GM21825 (cell line): ENCODE data around the gene MPND.
"Not testable (repeated sequence)": the region's sequence is repeated elsewhere in the genome, so short reads cannot be mapped to it uniquely, and the experiment has no call there.

Experiments
- ATAC-seq: cut with Tn5 transposase; IDR thresholded peaks from one replicate; pipeline ENCODE4 v1.9.1; 2021; ENCODE audit warnings: mild to moderate bottlenecking, moderate library complexity; ENCODE audit not compliant: unreplicated experiment

The MPND gene

GRCh38 chr19:4319067-4319718, 24.2 kb upstream of the MPND start:
- ATAC-seq, result no peak

- no peak for ATAC-seq
Observed at GRCh38 chr19:4320419-4320818, 22.9 kb upstream of the MPND start.

- ATAC-seq, result no peak
Observed at GRCh38 chr19:4322942-4323665, 20.3 kb upstream of the MPND start.

- no peak for ATAC-seq
Observed at GRCh38 chr19:4323692-4324091, 19.7 kb upstream of the MPND start.

- no peak for ATAC-seq
Observed at GRCh38 chr19:4324228-4324627, 19.1 kb upstream of the MPND start.

- no peak for ATAC-seq
Observed at GRCh38 chr19:4326215-4326836, 17.0 kb upstream of the MPND start.

- no peak for ATAC-seq
Observed at GRCh38 chr19:4326837-4327251, 16.5 kb upstream of the MPND start.

GRCh38 chr19:4327252-4327876, 16.0 kb upstream of the MPND start:
- no peak for ATAC-seq

- ATAC-seq, result no peak
Observed at GRCh38 chr19:4327877-4328242, 15.5 kb upstream of the MPND start.

- ATAC-seq, result peak; percentile 73
Observed at GRCh38 chr19:4328243-4328990, 14.9 kb upstream of the MPND start.

- not testable (repeated sequence) for ATAC-seq
Observed at GRCh38 chr19:4328991-4329681, 14.2 kb upstream of the MPND start.

GRCh38 chr19:4329858-4330257, 13.5 kb upstream of the MPND start:
- no peak for ATAC-seq

- ATAC-seq, result no peak
Observed at GRCh38 chr19:4334929-4335570, 8.3 kb upstream of the MPND start.

- no peak for ATAC-seq
Observed at GRCh38 chr19:4337906-4338440, 5.4 kb upstream of the MPND start.

- no peak for ATAC-seq
Observed at GRCh38 chr19:4338441-4339355, 4.7 kb upstream of the MPND start, which contains the start of gene STAP2. Gene STAP2, minus strand, starts transcription at chr19:4338827. Its CDS starts 74 bp downstream, at chr19:4338753.

GRCh38 chr19:4342314-4342614, 1.1 kb upstream of the MPND start:
- no peak for ATAC-seq

- peak; percentile 81 for ATAC-seq
Observed at GRCh38 chr19:4342615-4343369, 570 bp upstream of the MPND start.
